ENCODE results near the gene CPD.
"Not testable (repeated sequence)": the region's sequence is repeated elsewhere in the genome, so short reads cannot be mapped to it uniquely, and the experiment has no call there.

DNA sequence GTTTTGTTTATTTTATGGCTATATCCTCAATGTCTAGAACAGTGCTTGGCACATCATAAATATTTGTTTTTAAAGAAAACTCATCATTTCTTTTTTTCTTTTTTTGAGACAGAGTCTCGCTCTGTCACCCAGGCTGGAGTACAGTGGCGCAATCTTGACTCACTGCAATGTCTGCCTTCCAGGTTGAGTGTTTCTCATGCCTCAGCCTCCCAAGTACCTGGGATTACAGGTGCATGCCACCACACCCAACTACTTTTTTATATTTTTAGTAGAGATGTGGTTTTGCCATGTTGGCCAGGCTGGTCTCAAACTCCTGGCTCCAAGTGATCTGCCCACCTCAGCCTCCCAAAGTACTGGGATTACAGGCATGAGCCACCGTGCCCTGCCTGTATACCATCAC, 35.5 kb upstream of the CPD start:
- TF ChIP-seq, protein P1, sequence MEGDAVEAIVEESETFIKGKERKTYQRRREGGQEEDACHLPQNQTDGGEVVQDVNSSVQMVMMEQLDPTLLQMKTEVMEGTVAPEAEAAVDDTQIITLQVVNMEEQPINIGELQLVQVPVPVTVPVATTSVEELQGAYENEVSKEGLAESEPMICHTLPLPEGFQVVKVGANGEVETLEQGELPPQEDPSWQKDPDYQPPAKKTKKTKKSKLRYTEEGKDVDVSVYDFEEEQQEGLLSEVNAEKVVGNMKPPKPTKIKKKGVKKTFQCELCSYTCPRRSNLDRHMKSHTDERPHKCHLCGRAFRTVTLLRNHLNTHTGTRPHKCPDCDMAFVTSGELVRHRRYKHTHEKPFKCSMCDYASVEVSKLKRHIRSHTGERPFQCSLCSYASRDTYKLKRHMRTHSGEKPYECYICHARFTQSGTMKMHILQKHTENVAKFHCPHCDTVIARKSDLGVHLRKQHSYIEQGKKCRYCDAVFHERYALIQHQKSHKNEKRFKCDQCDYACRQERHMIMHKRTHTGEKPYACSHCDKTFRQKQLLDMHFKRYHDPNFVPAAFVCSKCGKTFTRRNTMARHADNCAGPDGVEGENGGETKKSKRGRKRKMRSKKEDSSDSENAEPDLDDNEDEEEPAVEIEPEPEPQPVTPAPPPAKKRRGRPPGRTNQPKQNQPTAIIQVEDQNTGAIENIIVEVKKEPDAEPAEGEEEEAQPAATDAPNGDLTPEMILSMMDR (conservative IDR thresholded peaks at IDR 0.05; ENCODE audit: low read depth, low read length): not testable (repeated sequence)
- TF ChIP-seq EZH2 (IDR thresholded peaks at IDR 0.05; ENCODE audit: borderline replicate concordance, low read depth, low read length, poor library complexity, severe bottlenecking): not testable (repeated sequence)
